DOHH2 (cell line): ENCODE data around the gene ZFPM1.

ENCODE experiments used
- H3F3A ChIP-seq: fragments of 200-600 bp; sonication (generic), shearing (Covaris generic); 2 replicates; pipeline ENCODE4 v1.6.0; 2016; ENCODE audit warnings: antibody characterized with exemption, mild to moderate bottlenecking; ENCODE audit not compliant: control insufficient read depth, insufficient read depth
- H3K27ac ChIP-seq: fragments of 200-600 bp; sonication (generic); 2 replicates; pipeline ENCODE4 v1.5.1; 2014; ENCODE audit warnings: low read depth, mild to moderate bottlenecking, low read length, moderate library complexity
- H3K27me3 ChIP-seq: fragments of 200-600 bp; sonication (generic); 2 replicates; pipeline ENCODE4 v1.6.1; 2014; ENCODE audit warnings: mild to moderate bottlenecking, low read length, mixed read lengths; ENCODE audit not compliant: control insufficient read depth
- H3K36me3 ChIP-seq: fragments of 200-600 bp; sonication (generic); 2 replicates; pipeline ENCODE4 v1.6.1; 2014; ENCODE audit warnings: mild to moderate bottlenecking, low read length, moderate library complexity, mixed read lengths; ENCODE audit not compliant: control insufficient read depth
- H3K4me1 ChIP-seq: fragments of 200-600 bp; sonication (generic); 2 replicates; pipeline ENCODE4 v1.6.1; 2014; ENCODE audit warnings: mild to moderate bottlenecking, low read length, mixed read lengths; ENCODE audit not compliant: control insufficient read depth
- H3K4me2 ChIP-seq: fragments of 200-600 bp; sonication (generic); 2 replicates; pipeline ENCODE4 v1.6.0; 2014; ENCODE audit warnings: mild to moderate bottlenecking, low read length, moderate library complexity
- H3K4me3 ChIP-seq: fragments of 200-600 bp; sonication (generic); 2 replicates; pipeline ENCODE4 v1.5.1; 2014; ENCODE audit warnings: mild to moderate bottlenecking, low read length, mixed read lengths
- H3K79me2 ChIP-seq: fragments of 200-600 bp; sonication (generic); 2 replicates; pipeline ENCODE4 v1.6.1; 2014; ENCODE audit warnings: mild to moderate bottlenecking, low read length, mixed read lengths; ENCODE audit not compliant: control insufficient read depth
- H3K9me2 ChIP-seq: fragments of 200-600 bp; sonication (generic); replicated peaks from 2 replicates; pipeline ENCODE4 v1.6.1; 2014; ENCODE audit warnings: mild to moderate bottlenecking, low read length, mixed read lengths; ENCODE audit not compliant: control insufficient read depth
- H3K9me3 ChIP-seq: fragments of 200-600 bp; sonication (generic); 2 replicates; pipeline ENCODE4 v1.6.1; 2014; ENCODE audit warnings: antibody characterized with exemption, low read length, mixed read lengths; ENCODE audit not compliant: control insufficient read depth, insufficient read depth
- H4K20me1 ChIP-seq: fragments of 200-600 bp; sonication (generic); 2 replicates; pipeline ENCODE4 v1.6.0; 2014; ENCODE audit warnings: low read depth, mild to moderate bottlenecking, antibody characterized with exemption, low read length, moderate library complexity; ENCODE audit not compliant: control insufficient read depth, insufficient read depth
- CTCF ChIP-seq: fragments of 200-600 bp; sonication (generic); IDR thresholded peaks from one replicate; pipeline ENCODE4 v1.5.1; 2014; ENCODE audit warnings: antibody characterized with exemption, mild to moderate bottlenecking, low read depth, low read length; ENCODE audit not compliant: poor library complexity, severe bottlenecking
- EZH2phosphoT487 ChIP-seq: fragments of 200-600 bp; sonication (generic); IDR thresholded peaks from 2 replicates; pipeline ENCODE4 v1.6.1; 2017; ENCODE audit warnings: borderline replicate concordance, mild to moderate bottlenecking, antibody characterized with exemption, low read length, moderate library complexity, mixed read lengths

Gene ZFPM1

DNA sequence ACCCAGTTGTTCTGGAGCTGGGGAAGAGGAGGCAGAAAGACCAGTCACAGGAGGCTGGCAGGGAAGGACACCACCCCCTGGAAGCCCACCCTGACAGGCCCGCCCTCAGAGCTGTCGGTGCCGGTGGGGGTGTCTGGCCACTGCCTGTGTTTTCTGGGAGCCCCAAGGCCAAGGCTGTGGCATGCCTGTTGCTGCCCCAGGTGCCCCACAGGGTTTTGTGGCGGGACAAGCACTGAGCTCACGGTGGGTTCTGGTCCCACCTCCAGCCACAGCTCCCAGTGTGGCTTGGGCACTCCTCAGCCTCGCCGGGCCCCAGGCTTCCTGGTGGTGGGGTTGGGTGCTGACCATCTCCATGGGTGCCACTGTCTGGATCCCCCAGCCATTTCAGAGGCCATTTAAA lies 58.0 kb downstream of the ZFPM1 start:
- Histone ChIP-seq H3K4me3 (no peak overlapping the region), H3K4me2 (no peak overlapping the region), H3K9me2 (no peaks in the 10 kb centered on the region), H3K9me3 (no peaks in the 10 kb centered on the region), H3K27me3 (no peaks in the 10 kb centered on the region), H4K20me1 (no peaks in the 10 kb centered on the region), H3F3A (no peaks in the 10 kb centered on the region), H3K36me3 (no peaks in the 10 kb centered on the region), H3K4me1 (no peaks in the 10 kb centered on the region), H3K27ac (no peak overlapping the region), H3K79me2 (no peaks in the 10 kb centered on the region)
- no peak for TF ChIP-seq EZH2phosphoT487
- TF ChIP-seq CTCF = no peak

DNA sequence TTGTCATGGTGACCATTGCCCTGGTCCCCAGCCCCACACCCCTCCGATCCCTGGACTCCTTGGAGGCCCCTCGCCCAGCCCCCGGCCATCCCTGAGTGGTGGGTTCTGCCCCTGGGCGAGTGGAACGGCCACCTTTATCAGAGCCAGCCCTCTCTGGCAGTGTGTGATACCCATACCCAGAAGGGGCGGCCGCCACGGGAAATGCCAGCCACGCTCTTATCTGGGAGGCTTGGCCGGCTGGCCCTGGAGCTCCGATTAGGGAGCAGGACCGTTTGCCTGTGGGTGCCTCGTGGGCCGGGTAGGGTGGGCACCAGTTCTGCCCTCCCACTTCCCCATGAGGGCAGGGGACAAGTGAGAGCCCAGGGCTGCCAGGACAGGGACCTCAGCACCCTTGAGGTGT lies 58.8 kb downstream of the ZFPM1 start:
- H3F3A ChIP-seq = no peaks in the 10 kb centered on the region
- H3K9me2 ChIP-seq = no peaks in the 10 kb centered on the region
- H3K4me3 ChIP-seq = no peak overlapping the region
- H3K27ac ChIP-seq = no peak overlapping the region
- H4K20me1 ChIP-seq = no peaks in the 10 kb centered on the region
- H3K36me3 ChIP-seq = no peaks in the 10 kb centered on the region
- H3K27me3 ChIP-seq = no peaks in the 10 kb centered on the region
- TF ChIP-seq EZH2phosphoT487 = no peak
- no peak for TF ChIP-seq CTCF
- H3K4me1 ChIP-seq = no peaks in the 10 kb centered on the region
- H3K79me2 ChIP-seq = no peaks in the 10 kb centered on the region
- no peak overlapping the region for H3K4me2 ChIP-seq
- H3K9me3 ChIP-seq = no peaks in the 10 kb centered on the region

DNA sequence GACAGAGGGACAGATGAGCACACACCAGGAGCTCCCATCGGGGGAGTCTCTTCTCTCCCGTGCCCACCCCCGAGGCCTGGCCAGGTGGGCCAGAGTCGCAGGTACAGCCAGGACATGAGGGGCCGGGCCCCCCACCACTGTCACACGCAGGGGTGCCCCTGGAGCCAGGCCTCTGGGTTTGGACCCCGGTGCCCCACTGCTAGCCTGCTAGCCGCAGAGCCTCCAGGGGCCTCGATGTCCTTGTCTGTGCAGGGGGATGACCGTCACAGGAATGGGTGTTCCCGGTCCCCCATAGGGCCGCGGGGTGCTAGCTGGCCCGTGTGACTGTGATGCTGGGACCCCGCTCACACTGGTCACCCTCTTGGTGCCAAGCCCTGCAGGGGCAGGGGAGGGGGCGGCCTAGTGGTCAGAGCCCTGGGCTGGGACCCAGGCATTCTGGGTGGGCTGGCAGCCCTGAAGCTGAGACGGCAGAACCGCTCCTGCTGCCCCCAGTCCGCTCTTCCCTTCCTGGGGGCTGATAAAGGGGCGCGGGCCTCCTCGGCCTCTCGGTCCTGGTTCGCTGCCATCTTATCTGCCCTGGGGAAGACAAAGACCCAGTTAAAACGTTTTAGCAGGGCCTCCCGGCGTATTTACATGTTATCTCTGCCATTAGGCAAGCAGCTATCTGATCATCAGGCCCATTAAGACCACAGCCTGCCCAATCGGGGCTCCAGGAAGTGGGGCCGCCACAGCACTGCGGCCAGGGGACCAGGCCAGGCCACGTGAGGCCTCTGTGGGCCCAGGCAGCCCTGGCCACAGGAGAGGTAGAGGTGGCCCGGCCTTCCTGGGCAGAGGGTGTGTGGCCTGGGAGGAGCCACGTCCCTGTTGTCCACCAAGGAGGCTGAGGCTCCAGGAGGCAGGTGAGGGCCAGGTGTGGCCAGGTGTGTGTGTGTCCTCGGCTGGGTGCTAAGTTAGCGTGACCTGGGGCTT lies 59.9 kb downstream of the ZFPM1 start:
- no peaks in the 10 kb centered on the region for H3K36me3 ChIP-seq
- no peaks in the 10 kb centered on the region for H4K20me1 ChIP-seq
- no peaks in the 10 kb centered on the region for H3F3A ChIP-seq
- H3K27ac ChIP-seq = no peak overlapping the region
- H3K9me2 ChIP-seq = no peaks in the 10 kb centered on the region
- H3K79me2 ChIP-seq = no peaks in the 10 kb centered on the region
- no peak overlapping the region for H3K4me3 ChIP-seq
- no peak overlapping the region for H3K4me2 ChIP-seq
- TF ChIP-seq EZH2phosphoT487 (no peak), CTCF (no peak)
- H3K4me1 ChIP-seq = no peaks in the 10 kb centered on the region
- no peaks in the 10 kb centered on the region for H3K27me3 ChIP-seq
- H3K9me3 ChIP-seq = no peaks in the 10 kb centered on the region
